GM19395 (cell line): ENCODE measurements around the gene LPP.

Experiments
- ATAC-seq: cut with Tn5 transposase; IDR thresholded peaks from one replicate; pipeline ENCODE4 v1.9.1; 2021; ENCODE audit warnings: mild to moderate bottlenecking, moderate library complexity; ENCODE audit not compliant: unreplicated experiment

The LPP gene

DNA sequence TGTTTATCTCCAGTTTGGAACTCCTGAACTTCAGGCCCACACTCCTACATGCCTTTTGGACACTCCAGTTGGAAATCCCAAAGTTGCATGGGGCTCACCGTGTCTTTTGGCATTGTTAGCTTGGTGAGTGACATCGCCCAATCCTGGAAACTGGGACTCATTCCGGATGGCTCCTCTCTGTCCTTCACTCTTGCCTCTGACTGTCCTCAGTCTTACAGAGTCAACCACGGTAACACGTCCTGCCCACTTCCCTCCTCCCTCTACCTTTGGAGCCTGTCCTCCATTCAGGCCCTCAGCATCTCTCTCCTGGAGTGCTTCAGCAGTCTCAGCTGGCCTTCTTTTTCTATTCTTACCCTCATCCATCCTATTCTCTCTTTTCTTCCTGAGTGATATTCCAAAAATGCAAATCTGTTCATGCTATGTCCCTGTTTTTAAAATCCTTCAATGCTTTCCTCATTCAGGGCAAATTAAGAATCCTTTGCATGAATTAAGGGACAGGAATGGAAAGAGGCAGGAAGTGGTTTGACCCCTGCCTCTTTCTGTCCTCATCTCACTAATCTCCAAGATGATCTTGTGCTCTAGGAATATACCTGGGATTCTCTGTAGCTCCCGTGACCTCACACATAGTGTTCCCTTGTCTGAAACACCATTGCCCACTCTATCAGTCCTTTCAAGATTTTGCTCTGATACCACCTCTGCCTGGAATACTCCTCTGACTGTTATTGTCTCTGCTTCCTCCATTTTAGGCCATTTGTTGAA, 42.5 kb downstream of the LPP start:
- no peak for ATAC-seq

DNA sequence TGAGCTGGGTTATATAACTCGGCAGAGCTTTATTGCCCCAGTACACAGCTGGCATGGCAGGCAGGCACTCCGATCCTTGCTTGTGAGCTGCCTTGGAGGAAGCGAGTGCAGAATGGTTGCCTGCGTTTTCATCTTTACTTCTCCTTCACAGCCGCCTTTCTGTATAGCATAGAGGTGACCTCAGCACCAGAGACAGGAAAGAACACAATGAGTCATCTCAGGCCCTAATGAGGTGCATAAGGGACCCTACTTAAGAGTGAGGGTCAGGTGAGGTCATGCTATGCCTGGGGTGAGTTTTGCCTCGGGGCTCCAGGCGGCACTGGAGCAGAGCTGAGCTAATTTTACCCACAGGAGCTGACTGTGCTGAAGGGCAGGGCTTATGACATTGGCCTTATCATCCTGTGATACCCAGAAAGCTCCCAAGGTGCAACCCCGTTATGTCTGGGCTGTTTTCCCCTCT, 43.5 kb downstream of the LPP start:
- no peak for ATAC-seq

DNA sequence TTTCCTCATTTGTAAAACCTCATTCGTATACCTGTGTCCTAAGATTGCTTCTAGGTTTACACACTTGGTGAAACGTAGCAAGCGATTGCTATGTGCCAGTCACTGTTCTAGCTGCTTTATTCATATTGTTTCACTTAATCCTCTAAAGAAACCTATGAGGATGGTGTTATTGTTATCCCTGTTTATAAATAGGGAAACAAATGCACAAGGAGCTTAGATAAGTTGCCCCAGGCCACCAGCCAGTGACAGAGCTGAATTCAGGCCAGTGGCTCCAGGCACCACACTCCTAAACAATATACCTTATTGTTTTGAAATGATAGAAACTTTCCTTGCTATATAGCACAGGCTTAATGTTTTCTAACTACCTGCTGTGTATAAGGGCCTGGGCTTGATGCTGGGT, 44.0 kb downstream of the LPP start:
- ATAC-seq = no peak

DNA sequence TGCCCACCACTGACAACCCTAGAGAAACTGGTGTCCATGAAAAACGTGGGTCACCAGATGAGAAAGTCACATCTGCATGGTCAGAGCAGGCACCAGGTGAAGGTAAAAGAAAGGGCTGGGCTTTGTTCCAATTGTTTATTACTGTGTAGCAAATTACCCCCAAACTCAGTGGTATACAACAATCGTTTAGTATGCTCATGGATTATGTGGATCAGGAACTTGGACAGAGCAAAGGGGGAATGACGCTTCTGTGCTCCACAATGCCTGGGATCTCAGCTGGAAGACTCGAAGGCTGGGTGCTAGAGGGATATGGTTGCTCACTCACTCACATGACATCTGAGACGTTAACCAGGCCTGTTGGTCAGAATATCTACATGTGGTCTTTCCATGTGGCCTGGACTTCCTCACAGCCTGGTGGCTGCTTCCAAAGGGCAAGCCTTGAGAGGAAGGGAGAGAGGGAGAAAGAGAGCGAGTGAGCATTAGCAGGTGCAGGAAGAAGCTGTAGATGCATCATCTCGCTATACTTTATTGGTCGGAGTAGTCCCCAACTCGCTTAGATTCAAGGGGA, 44.9 kb downstream of the LPP start:
- no peak for ATAC-seq

DNA sequence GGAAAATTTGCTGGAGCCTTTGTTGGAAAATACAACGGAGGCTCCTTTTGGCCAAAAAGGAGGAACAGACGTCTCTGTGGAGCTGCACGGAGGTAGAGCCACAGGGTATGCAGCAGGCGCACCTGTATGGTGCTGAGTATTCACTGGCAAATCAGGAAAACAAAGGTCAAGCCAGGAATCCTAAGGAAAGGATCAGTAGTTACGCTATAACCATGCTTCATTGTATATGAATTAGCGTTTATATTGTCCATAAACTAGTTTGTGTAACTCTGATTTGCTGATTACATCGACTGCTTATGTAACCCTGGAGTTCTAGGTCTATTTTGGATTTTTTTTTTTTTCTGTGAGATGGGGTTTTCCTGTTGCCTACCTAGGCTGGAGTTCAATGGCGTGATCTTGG, 45.4 kb downstream of the LPP start:
- no peak for ATAC-seq

DNA sequence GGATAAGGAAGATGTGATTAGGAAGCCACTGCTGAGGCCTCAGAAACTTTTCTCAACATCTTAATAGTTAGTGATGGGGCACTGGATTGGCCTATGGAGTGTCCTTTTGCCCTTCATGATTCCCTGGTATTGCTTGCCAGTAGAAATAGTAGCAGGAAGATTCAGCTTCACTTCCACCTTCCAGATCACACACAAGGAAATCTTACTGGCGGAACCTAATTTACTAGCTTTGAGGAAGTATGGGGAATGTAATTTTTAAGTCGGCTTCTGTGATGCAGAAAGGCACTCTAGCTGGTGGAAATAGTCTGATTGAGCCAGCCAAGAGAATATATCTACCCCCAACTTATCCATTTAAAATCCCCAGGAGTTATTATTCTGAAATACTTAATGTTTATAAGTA, 46.5 kb downstream of the LPP start:
- no peak for ATAC-seq

DNA sequence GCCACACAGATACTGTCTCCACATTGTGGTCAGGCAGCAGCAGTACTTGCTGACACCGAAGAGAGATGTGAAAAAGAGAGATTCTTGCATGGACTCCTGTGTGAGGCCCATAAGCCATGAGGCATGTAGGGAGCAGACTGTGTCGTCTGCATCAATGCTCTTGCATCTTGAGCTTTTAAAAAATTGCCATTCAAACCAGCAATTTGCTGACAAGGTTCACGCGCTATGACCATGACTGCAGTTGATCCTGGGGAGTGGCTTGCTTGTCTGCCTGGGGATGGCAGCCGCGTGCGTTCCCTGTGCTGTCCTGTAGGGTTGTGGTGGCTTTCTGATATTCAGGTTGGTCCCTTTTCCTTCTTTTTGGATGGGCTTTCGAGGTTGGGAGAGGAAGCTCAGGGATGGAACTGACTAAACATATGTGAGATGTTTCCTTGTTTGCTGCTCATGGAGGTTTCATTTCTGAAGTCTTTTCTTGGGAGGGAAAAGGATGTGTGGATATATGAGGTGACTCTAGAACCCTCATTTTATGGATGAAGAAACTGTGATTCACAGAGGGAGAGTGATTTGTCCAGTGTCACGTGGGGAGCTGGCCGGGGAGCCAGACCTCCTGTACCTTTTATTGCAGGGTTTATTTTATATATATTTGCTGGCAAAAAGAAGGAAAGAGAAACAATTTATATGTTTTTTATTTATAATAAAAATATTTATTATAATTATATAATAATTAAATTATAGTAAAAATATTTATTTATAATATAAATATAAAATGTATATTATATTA, 48.6 kb downstream of the LPP start:
- ATAC-seq = no peak

DNA sequence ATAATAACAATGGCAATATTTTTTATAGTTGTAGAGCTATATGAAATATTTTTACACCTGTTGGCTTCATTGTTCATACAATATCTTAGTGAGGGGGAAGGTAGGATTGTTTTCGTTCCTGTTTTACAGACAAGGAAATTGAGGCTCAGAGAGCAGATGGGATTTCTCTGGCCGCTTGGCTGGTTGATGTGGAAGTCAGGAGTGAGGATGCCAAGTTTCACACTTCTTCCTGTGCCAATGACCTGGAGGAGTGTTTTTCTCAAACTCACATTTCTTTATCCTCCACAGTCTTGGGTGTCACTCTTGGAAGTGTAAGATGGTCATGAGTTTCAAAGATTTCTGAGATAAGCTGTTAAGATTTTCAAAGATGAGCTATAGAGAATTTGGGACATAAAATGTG, 50.6 kb downstream of the LPP start:
- no peak for ATAC-seq

DNA sequence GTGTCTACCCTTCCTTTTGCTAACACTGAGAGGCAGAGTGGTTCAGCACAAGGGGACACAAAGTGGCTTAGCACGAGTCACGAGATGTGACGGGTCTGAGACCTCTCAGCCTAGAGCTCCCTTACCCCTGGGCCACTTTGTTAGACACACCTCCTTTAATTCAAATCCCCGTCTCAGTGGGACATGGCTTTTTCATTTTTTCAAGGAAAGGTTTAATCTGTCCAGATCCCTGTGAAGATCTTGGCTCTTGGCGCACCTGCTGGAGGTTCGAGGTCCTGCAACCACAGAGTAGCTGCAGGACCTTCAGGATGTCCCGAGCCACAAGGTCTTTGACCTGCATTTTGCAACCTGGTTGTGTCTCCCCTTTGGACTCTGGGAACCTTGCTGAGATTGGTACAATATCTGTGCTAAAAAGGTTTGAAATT, 52.0 kb downstream of the LPP start:
- ATAC-seq = no peak

DNA sequence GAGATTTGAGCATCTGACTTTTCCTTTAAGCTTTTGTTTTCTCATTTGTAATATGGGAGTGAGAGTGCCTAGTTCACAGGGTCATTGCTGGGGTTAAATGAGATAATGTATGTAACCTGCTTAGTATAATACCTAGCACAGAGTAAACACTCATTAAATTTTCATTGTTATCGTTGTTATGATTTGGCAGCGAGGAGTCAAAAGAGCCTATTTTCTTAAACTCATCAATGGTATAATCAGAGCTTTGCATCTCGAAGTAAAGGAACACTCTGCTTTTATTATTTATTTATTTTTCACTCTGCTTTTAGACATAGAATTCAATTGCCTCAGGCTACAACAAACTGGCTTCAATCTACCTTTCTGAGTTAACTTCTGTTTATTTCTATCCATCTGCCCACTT, 52.8 kb downstream of the LPP start:
- no peak for ATAC-seq

DNA sequence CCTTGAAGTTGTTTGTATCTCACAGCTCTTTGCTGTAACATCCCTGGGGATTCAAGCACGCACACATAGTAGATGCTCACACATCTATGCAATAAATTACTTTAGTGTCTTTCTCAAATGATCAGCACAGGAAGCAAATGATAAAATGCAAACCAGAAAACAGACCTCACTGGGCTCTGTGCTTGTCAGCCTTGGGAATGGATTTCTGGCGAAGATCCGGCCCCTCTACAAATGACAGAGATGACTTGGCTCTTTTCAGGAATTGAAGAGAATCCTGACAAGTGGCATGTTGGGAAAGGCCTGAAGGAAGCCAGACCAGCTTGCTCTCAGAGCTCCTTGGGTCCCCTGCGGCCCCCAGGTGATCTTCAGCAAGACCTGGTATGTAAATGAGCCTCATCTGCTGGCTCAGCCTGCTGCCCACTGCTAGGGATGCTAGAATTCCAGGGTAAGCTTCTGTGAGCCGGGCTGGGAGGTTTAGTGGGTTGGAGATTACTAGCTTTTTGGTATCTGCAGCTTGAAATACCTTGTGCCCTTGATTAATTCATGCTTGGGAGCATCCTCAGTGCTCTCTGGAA, 54.1 kb downstream of the LPP start:
- no peak for ATAC-seq

DNA sequence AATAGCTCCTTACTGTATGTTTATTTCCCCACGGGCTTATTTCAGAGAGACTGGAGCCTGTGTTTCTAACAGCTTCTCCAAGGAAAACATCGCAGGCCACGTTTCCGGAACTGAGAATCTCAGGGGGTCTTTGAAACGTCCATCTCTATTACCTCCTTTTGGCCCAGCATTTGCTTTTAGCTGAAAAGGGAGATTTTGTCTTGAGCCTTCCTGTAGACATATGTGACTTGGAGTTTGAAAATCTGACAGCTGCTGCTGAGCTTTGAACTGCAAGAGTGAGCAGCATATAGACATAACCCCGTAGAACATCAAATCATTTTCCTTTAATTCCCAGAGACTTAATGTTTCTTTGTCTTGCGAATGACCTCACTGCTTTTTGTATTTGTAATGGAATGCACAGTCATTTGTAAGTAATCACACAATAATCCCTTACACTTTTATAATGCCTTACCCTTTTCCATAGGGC, 54.6 kb downstream of the LPP start:
- no peak for ATAC-seq

DNA sequence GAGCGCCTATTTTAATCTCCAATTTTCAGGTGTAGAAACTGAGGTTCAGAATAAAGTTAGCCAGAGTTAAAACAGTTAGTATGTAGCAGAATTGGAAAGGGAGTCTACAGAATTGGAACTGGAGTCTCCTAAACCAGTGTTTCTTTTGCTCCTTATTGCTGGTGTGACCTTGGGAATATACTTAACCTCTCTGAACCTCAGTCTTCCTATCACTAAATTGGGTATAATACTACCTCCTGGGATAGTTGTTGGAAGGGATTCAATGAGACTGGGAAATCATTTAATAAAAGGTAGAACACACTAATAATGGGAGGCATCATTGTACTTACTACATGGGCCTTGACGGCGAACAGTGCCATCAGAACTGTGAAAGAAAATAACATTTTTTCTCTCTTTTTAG, 55.1 kb downstream of the LPP start:
- ATAC-seq = no peak

DNA sequence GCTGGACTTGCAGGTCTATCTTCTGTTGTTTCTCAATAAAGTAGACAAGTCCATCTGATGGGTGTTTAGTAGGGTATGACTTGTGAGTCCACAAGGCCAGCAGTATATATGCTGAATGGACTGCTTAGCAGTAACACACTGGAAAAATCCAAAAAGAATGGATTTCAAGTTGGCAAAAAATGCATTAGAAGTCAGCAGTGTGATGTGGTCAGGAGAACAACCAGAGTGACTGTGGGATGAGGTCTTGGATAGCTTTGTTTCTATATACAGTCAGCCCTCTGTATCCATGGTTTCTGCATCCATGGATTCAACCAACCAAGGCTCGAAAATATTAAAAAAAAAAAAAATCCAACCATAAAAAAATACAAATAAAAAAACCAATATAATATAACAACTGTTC, 55.8 kb downstream of the LPP start:
- no peak for ATAC-seq

DNA sequence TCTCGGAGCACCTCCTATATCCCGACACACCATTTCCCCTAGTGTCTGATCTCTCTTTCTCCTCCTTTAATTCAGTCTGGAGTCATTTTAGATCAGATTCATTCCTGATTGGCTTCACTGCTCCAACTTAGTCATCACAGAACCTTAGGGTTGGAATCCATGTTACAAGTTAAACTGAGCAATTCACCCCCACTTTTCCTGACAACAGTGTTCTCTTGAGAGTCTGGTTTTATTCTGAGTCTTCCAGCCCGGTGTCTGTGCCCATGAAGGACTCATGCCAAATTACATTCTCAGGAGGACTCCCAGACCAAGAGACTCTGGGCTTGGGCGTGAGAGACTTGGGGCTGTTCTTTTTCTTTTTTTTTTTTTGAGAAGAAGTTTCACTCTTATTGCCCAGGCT, 57.5 kb downstream of the LPP start:
- no peak for ATAC-seq

DNA sequence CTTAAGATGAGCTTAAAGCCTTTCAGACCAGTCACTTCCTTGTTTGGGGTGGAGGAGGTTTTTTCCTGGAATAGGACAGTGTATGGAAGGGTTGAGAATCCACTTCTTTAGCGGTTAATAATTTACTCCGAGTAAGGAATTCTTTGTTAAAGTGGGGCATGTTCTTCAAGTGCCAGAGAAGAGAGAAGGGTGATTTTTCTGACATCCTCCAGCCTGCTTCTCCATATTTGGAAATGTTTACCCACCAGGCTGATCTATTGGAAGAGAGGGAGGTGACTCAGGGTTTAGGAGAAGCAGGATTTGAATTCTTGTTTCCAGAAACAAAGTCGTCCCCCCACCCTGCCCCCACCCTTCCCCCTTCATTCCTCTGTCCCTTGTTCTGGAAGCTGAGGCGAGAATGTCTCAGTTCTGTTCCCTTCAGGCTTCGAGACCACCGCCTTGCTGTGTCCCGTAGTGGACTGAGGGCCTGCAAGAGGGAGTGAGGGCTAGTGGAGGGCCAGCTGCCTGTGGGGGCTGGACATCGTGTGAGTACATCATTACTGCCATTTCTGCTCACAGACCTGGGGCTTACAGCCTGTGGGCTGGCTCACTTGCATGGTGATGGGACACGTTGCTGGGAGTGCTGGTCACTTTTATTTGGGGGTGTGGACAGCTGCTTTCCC, 58.5 kb downstream of the LPP start:
- no peak for ATAC-seq

DNA sequence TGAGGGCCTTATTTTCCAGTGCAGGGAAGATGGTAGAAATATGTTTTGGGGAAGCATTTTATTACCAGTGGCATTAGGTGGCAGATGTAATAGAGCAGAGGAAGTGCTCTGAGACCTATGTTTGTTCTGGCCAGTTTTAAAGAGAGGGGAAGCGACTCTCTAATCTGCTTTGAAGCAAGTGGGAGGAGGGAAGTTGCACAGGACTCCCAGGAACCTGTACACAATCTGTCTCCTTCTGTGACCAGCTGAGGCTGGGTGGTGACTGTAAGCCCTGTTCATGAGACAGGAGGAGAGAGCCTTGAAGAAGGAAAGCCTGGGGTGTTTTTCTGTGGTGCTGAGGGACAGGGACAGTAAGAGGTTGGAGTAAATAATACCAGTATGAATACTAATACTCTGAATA, 60.5 kb downstream of the LPP start:
- peak; percentile 4 for ATAC-seq

DNA sequence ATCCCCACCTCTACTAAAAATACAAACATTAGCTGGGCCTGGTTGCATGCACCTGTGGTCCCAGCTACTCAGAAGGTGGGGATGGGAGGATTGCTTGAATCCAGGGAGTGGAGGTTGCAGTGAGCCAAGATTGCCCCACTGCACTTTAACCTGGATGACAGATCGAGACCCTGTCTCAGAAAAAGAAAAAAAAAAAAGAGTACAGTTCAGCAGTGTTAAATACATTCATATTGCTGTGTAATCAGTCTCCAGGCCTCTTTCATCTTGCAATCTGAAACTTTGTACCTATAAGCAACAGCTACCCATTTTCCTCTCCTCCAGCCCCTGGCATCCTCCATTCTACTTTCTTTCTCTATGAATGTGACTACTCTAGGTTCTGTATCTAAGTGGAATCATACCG, 61.2 kb downstream of the LPP start:
- no peak for ATAC-seq

DNA sequence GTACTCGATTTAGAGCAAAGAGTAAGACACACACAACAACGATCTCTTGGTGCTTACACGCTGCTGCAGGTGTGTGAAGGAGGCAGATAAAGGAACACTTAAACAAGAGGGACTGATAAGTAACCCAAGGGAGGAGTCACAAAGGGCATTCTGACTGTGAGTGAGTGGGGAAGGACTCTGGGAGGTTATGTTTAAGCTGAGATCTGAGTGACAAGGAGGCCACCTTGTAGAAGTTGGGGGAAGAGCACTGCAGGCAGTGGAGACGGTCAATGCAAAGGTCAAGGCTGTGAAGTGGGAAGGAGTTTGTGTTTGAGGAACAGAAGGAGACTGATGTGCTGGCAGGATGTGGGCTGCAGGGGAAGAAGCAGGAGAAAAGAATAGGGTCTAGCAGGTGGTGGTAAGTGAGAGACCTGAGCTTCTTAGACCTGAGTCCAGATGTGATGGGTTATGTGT, 63.1 kb downstream of the LPP start:
- no peak for ATAC-seq

DNA sequence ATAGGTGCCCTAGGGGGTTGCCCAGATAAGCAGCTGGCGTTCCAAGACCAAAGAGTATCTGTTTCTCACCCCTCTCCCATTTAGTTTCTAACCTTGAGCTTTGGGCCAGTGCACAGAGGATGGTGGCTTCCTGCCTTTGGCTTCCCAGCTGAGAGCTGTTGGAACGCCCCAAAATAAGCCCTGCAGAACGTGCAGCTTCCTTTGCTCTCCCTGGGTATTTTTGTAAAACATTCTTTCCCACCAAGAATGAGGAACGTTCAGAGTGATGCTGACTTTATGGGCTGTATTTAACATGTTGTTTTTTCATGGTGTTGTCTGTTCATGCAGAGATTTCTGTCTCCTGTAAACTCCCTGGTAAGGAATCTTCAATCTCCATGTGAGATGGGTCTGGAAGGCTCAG, 63.8 kb downstream of the LPP start:
- ATAC-seq = no peak

DNA sequence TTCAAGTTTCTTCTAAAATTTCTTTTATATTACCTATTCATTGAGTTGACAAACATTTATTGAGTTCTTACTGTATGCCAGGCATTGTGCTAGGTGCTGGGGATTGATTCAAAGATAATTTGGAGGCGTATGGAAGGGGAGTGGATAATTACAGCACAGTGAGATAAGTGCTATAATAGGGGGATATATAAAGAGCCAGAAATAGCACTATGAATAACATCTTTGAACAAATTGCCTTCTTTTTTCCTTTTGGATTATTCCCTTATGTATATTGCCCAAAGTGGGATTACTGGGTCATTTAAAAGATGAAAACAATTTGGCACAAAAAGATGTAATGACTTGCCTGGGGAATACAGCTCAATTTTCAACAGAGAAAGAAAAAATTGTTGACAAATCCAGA, 64.6 kb downstream of the LPP start:
- no peak for ATAC-seq
